HG02763 (cell line): ENCODE results near the gene C10orf62.
"Not testable (repeated sequence)": the region's sequence is repeated elsewhere in the genome, so short reads cannot be mapped to it uniquely, and the experiment has no call there.

Source experiments
- ATAC-seq: cut with Tn5 transposase; IDR thresholded peaks from one replicate; pipeline ENCODE4 v1.9.1; 2021; ENCODE audit warnings: mild to moderate bottlenecking, moderate library complexity; ENCODE audit not compliant: unreplicated experiment

Gene C10orf62

GRCh38 chr10:97589479-97589878 is at the start of gene C10orf62:
Gene C10orf62 (plus strand): TSS chr10:97589721. CDS start chr10:97589898, 177 bp downstream.
- ATAC-seq: no peak

- ATAC-seq: no peak
Observed at GRCh38 chr10:97540669-97541500, 48.6 kb upstream of the C10orf62 start.

GRCh38 chr10:97542169-97543024 is 47.1 kb upstream of the C10orf62 start:
- ATAC-seq: no peak

- no peak for ATAC-seq
Observed at GRCh38 chr10:97543025-97543546, 46.4 kb upstream of the C10orf62 start.

GRCh38 chr10:97546456-97547270 is 42.9 kb upstream of the C10orf62 start:
- ATAC-seq: no peak

- no peak for ATAC-seq
Observed at GRCh38 chr10:97547271-97547600, 42.3 kb upstream of the C10orf62 start.

- ATAC-seq: no peak
Observed at GRCh38 chr10:97547962-97548361, 41.6 kb upstream of the C10orf62 start.

GRCh38 chr10:97548828-97549455 is 40.6 kb upstream of the C10orf62 start:
- ATAC-seq: no peak

- no peak for ATAC-seq
Observed at GRCh38 chr10:97549587-97550322, 39.8 kb upstream of the C10orf62 start.

GRCh38 chr10:97550336-97551149 is 39.0 kb upstream of the C10orf62 start:
- ATAC-seq: no peak

- no peak for ATAC-seq
Observed at GRCh38 chr10:97551271-97551670, 38.2 kb upstream of the C10orf62 start.

- no peak for ATAC-seq
Observed at GRCh38 chr10:97553575-97554031, 35.9 kb upstream of the C10orf62 start.

GRCh38 chr10:97554336-97554735 is 35.2 kb upstream of the C10orf62 start:
- ATAC-seq: not testable (repeated sequence)

GRCh38 chr10:97555541-97555940 is 34.0 kb upstream of the C10orf62 start:
- not testable (repeated sequence) for ATAC-seq

GRCh38 chr10:97560731-97561381 is 28.7 kb upstream of the C10orf62 start:
- ATAC-seq: not testable (repeated sequence)

GRCh38 chr10:97561386-97562077 is 28.0 kb upstream of the C10orf62 start:
- not testable (repeated sequence) for ATAC-seq

GRCh38 chr10:97562329-97562728 is 27.2 kb upstream of the C10orf62 start:
- ATAC-seq: not testable (repeated sequence)

GRCh38 chr10:97563337-97563736 is 26.2 kb upstream of the C10orf62 start:
- ATAC-seq: no peak
